NCI-H2107 treated with DMSO at 0.1 percent for 48 hours (cell line): ENCODE results near the gene STRA6.

Experiments used
- DNase-seq: peaks from one replicate; lab custom pipeline; 2025; ENCODE audit not compliant: unreplicated experiment; lab: John Stamatoyannopoulos, UW

The STRA6 gene

DNA sequence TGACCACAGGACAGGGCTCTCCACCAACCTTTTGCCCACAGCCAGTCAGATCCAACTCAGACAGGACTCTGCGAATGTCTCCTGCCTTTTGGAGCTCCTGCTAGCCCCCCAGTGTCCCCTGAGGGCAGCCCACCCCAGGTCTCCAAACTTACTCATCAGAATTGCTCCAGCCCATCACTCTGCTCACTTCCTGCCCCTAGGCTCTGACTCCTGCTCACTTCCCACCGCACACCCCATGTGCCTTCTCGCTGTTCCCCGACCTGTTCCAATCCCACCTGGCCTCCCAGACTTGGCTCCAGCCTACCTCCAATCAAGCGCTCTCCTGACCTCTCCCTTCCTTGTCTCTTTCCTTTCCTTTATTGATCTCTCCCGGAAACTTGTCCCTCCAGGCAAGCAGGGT lies 5.9 kb upstream of the STRA6 start:
- DNase-seq: no peak

DNA sequence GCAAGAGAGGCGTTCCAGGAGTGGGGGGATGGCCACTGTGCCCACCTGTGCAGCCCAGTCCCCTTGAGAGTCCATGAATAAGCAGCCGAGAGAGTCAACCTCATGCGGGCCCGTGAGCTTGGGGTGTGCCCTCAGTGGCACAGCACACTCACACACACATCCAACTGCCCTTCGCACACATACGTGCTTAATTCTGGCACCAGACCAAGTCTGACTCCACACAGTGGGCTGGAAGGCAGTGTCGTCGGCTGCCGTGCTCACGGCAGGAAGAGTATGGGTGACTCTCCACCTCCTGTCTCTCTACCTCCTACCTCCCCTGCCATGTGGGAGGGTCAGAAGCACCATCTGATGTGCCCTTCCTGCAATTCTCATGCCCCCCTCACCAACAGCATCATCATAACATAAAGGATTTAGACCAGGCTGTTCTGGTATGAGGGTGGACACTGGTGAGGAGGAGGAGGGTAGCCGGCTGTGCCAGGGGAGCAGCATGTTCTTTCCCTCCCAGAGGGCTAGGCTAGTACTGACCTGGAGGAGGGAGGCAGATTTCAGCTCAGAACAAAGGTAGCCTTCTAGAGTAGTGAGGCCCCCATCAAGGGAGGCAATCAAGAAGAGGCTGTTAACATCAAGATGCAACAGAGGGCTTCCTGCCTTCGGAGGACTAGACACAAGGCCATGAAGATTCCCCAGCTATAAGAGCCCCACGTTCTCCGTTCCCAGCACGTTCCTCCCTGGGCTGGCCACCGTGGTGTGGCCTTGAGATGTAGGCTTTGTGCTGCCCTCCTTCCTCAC lies 5.3 kb upstream of the STRA6 start:
- DNase-seq: no peak

DNA sequence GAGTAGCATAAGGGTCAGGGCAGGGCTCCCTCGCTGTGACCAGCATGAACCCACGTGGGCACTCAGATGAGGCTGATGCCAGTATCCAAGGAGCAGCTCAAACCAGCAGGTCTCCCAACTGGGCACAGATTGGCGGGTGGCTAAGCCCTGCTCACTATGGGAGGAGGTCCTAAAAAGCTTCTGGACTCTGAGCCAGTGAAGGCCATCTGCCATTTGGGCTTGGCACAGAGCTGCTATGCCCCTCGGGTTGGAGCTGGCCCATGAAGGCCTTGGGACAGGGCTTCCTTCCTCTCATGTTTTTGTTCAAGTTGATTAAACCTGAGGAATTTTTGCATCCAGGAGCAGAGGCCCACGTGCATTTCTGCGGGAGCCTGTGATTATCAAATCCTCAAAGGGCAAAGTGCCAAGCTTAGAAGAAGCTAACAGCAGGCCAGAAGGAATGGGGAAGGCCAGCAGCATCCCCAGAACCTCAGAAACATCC lies 4.3 kb upstream of the STRA6 start:
- DNase-seq: no peak

DNA sequence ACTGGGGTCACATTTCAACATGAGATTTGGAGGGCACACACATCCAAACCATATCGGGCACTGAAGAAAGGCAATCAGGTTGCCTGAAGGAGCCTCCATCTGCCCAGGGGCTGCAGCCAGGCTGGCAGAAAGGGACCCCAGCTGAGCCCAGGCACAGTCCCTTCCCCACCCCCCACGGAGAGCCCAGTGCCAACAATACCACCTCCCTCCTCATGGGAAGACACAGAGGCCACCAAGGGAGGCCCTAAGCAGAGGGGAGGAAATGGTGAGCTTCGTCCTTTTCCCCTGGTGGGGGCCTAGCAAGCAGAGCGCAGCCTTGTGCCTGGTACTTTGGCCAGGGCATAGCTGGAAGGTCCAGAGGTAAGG lies 3.0 kb upstream of the STRA6 start:
- DNase-seq: no peak

DNA sequence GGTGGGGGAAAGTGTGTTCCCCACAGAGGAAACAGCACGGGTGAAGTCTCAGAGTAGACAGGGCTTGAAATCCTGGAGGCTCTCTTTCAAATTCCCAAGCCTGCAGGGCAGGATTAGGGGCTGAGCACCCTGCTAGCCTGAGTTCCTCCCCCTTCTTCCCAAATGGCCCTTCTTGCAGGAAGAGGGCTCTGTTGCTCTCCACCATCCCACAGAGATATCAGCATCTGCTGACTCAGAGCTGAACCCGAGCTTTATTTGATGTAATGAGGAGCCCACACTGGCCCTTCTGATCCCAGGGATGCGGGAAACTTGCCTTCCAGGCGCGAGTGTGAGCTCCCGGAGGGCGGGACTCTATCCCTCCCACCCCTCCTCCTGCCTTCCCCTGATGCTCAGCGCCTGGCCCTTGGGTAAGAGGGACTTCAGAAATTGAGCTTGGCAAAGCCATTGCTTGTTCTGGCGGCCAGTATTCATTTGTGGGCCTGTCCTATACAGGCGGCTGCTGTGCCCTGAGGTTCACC lies 1.4 kb upstream of the STRA6 start:
- peak; percentile 20 for DNase-seq

DNA sequence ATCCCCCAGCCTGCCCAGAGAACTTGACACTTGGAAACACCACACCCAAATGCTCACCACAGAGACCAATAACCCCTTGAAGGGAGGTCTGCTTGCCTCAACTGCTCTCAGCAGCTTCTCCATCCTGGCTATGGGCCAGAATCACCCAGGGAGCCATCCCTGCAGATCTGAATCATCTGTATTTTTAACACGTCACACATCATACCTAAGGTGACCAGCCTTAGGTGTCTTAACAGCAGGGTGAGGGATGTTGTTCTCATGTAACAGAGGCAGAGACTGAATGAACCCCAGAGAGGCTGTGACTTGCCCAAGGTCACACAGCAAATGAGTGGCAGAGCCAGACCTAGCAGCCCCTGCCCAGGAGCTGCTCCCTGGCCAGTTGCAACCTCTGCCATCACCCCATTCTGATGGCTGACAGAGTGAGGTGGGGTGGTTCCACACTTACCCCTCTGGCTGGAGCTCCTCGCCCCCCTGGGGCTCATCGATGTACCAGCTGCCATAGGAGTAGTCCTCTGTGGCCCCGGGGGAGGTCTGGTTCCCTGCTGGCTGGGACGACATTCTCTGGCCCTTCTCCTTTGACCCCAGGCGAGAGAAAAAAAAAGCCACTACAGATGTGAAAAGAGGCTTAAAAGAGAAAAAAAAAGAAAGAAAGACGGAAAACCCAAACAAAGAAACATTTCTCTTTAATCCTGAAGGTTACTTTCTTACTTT lies 722 bp downstream of the STRA6 start:
- no peak for DNase-seq

DNA sequence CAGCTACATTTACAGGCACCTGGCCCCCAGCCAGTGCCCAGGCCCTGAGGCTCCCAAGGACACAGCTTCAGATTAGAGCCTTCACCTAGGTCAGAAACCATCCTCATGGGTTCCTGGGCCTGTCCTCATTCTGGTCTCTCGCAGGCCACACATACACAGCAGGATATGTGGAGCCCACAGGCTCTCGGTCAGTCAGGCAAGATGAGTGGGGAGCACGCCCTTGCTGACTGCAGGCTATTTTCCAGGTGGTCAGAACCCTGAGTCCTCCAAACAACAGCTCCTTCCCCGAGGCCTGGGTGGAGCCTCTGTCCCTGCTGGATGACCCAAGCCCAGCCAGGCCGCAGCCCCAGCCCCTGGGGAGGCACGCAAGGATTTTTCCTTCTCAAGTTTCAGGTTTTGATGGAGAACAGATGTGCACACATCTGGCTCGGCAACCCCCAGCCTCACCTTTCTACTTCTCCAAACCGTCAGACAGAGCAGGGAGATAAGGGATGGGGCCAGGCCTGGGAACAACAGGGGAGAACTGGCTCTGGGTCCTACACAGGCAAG lies 1.6 kb downstream of the STRA6 start:
- no peak for DNase-seq

DNA sequence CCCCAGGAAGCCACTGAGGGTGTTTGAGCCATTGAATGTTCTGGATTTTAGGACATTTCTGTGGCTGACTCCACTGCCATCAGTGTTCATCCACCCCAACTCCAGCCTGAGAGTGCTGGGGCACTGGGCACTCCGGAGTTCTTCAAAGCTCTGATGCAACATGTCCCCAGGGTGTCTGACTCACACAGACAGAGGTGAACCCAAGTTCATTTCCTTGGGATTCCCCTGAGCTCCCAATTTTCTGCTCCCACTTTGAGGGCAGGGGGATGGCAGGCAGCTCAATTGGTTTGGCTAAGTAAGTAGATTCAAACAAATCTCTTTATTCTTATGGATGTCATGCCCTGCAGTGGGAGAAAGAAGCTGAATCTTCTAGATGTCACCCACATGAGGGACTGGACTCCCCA lies 2.2 kb downstream of the STRA6 start:
- no peak for DNase-seq

DNA sequence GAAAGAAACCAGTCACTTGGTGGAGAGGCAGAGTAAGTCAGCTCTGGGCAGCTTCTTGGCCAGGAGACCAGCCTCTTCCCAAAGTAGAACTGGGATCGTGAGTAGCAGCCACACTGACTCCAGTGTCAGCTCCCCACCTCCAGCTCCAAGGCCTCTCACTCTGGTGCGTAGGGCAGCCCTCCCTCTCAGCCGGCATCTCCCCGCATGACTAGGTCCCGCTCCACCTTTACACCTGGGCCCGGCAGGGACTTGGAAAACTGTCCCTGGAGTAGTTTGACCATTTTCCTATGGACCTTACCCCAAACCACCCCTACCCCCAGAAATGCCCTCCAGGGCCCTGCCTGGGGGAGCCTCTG lies 3.3 kb downstream of the STRA6 start:
- no peak for DNase-seq

DNA sequence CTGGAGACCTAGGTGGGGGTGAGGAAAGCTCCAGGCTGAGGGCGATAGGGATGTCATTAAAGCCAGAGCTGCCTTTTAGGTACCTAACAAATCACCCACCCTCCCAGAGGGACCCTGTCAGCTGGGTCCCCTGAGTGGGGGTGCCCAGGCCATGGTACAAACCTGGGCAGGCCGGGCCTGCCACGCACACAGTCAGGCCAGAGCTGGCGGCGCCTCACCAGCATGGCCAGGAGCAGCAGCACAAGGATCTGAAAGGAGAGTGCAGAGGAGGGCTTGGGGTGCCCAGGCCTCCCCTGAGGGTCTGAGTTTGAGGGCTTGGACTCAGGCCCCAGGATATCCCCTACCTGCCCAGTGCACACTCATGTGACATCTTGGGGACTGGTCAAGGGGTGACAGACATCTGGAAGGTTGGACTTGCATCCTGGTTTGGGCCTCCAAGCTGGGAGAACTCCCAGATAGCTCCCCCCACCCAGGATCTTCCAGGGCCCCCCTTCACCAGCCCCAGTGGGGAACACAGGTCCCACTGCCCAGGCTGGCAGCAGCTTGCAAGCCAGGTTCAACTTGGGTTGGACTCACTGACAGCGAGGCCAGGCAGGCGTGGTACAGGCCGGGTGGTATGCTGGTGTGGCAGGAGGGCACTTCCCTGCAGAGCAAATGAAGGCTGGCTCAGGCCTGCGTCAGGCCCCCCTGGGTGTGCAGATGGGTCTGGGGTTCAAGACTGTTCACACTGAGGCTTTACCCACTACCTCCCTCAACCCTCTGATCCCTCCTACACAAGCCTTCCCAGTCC lies 5.2 kb downstream of the STRA6 start:
- DNase-seq: no peak

DNA sequence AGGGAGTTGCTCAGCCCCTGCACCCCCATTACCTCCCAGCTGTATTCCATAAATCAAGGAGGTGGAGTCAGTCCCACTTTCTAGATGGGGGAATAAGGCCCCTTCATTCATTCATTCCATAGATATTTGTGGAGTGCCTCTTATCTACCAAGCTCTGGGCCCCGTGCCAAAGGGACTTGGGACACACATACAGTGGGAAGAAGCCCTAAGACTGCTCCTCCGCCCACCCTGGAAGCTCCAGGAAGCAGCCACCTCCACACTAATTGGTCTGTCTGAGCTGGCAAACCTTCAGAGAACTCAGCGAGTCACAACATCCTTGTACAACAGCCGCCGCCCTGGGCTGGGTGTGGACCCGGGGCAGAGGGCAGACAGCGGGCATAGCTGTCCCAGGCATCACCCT lies 6.4 kb downstream of the STRA6 start:
- no peak for DNase-seq

DNA sequence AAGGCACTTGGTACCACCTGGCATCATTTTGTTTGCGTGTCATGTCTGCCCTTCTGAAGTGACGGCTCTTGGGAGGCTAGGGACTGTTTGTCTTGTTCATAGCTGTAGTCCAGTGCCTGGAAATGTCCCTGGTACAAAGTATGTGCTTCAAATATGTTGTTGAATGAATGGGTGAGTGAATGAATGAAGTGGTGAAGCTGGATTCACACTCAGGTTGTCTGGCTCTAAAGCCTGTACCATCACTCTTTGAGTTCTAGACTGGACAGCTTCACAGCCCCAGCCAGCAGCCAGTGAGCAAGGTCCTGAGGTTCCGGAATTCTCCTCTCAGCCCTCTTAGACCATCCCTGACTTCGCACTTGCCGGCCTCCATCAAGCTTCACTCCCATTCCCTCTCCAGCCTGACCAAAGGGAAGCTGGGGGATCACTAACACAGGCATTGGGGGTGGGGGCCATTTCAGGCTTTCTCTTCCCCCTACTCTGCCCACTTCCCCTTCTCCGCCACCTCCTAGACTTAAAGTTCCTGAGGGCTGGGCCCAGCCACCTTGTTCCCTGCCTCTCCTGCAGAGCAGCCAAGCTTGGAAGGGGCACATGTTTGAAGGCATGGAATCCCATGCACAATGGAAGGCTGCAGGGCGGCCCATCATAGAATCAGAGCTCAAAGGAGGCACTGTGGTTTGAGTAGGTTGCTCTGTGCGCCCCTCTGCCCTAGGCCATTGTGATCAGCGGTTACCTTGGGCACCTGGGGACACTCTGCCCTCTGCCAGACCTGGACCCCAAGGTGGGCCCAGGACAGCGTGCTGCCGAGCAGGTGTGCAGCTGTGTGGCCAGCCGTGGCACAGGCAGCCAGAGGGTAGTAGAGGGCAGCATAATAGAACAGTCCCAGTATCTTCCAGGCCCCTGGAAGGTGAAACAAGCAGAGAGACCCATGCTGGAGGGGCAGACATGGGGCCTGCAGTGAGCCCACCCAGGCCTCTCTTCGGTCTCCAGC lies 7.7 kb downstream of the STRA6 start:
- DNase-seq: no peak

DNA sequence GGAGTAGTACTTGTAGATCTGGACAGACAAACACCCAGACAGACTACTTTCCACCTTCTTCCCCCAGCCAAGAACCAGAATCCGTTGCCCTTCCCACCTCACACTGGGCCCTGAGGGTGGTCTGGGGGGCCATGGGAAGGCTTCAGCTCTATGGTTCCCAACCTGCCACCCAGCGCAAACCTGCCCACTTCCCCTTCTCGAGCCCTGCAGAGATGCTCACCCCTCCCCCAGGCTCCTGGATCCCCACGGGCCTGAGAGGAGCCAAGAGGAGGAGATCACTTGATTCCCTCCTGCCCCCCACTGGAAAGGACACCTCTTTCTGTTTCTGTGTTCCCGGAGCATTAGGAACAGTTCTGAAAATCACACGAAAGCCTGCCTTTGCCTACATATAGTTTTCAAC lies 8.7 kb downstream of the STRA6 start:
- DNase-seq: no peak

DNA sequence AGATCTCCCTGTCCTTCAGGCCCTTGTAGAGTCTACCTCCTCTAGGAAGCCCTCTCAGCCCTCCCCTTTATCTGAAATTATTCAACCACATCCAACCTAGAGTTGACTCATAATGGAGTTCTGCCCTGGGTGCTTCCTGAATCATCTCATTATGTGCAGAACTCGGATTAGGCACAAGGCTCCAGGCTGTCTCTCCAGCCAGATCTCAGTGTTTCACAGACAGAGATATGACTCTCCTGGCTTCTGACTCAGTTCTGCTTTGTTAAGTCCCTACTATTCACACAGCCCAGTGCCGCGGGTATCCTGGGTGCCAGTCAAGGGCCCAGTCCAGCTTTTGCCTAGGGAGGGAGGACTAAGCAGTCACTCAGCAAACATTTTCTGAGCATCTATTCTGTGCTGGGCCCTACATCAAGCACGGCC lies 9.3 kb downstream of the STRA6 start:
- DNase-seq: no peak

DNA sequence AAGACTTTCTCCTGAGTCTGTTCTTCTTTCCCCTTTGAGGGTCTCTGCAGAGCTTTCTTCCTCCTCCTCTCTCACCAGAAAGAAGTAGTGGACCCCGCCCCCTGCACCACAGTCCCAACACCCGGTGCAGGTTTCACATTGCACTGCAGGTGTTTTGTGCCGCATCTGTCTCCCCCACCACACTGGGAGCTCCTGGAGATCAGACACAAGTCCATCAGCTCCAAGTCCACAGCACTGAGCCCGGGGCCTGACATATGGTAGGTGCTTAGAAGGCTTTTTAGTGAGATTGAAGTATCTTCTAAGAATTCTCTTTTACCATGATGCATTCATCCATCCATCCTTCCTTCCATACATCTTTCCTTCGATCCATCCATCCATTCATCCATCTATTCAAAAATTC lies 9.8 kb downstream of the STRA6 start:
- DNase-seq: no peak

DNA sequence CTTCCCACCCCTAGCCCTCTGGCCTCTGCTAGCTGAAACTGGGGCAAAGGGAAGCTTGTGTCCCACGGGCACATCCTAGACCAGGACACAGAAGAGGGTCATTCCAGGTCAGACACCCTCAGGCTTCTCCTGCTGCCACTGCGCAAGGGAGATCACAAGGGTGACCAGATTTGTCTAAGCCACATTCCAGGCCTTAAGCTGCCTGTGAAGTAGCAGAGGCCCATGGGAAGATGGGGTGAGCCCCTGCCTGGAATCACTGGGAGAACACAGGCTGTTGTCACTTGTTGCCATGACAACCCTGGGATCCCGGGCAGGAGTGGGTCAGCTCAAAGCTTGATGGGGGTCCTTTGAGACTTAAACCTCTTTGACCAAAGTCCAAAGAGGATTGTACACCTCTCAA lies 10.8 kb downstream of the STRA6 start:
- DNase-seq: no peak

DNA sequence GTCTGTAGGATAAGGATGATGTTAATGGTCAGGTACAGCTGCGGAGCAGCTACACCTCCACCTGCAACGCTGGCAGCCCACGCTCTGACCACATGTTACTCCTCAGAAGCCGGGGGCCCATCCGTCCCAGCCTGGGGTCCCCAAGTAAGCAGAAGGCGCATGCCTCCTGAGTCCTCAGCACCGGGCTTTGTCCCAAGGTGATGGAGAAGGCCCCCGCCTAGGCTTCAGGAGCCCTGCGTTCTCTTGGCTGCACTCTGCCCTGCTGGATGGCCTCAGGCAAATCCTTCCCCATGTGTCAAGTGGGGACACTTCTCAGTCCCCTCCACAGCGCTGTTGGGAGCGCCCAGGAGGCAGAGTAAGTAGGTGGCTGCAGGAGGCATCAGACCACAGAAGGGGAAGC lies 14.4 kb downstream of the STRA6 start:
- DNase-seq: no peak

DNA sequence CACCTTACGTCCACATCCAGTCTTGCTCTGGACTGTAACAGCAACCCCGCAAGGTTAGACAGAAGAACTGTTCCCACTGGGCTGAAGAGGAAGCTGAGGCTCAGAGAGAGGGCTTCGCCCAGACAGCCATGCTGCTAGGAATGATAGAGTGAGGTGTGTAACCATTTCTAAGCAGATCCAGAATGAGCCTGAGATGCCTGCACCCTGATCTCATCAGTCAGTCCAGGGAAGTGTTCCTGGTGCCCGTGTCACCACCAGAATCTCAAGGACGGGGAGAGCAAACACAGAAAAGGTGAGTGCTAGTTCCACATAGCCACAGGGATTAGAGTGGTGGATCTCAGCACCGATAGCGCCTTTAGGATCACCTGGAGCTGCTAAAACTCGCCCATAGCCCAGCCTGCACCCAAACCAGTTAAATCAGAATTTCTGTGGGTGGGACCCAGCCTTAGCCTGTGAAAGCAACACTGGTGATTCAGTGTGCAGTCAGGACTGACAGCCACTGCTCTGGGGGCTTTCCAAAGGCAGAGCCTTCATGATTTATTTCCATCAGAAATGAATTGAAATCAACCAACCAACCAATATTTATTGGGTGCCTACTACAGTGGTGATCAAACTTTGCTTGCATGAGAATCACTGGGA lies 16.8 kb downstream of the STRA6 start:
- no peak for DNase-seq

DNA sequence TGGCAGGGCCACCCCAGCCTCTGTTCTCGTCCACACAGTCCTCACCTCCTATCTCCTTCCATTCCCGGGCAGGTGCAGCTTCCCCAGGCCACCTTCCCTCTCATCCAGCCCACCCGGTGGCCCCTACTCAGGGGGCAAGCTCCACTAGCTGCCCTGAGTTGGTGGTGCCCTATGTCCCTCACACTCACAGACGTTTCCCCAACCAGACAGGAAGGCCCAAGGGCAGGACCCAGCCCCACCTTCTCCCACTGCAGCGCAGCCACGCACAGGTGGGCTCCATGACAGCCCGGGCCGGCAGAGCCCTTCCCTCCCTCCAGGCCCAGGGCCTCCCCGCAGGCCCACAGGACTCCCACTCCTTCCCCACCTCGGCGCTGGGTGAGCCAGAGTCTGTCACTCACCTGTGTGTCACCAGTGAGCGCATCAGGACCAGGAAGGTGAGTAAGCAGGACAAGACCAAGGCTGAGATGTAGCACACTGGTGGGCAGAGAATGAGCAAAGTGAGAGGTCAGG lies 17.9 kb downstream of the STRA6 start:
- DNase-seq: no peak

DNA sequence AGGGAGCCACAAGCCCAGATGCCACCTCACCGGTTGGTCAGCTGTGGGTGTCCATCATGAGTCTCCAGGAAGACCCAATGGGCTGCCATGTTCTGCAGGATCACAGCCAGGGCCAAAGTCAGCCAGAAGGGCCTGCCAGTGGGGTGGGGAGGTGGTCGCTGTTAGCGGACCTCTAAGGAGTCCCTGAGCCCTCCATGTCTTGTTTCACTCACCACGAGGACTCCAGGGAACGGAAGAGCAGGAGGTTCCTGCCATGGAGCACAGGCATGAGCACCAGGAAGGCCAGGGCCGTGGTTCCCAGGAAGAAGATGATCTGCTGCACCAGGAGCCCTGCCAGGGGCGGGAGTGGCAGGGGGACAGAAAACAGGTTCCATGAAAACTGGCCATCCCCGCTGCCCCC lies 20.5 kb downstream of the STRA6 start:
- no peak for DNase-seq
